SJCRH30 (cell line): ENCODE results near the gene INS. TPM values are rescaled to one million over a fixed set of nuclear protein-coding genes. Genes with fewer than 3 reads are reported as not detected.
"Not testable (repeated sequence)": the region's sequence is repeated elsewhere in the genome, so short reads cannot be mapped to it uniquely, and the experiment has no call there.

Source experiments
- DNase-seq, 2 experiments: peaks; one replicate each; pipeline ENCODE4 v3.0.0-alpha.2; 2015 to 2020
- H3K27ac ChIP-seq: fragments of 250-450 bp; sonication (Bioruptor Pico); 2 replicates; pipeline ENCODE4 v1.5.1; 2020; ENCODE audit warnings: mild to moderate bottlenecking, moderate library complexity
- H3K27me3 ChIP-seq: fragments of 250-450 bp; sonication (Bioruptor Pico); 2 replicates; pipeline ENCODE4 v1.5.1; 2020; ENCODE audit warnings: mild to moderate bottlenecking, moderate library complexity
- H3K36me3 ChIP-seq: fragments of 250-450 bp; sonication (Bioruptor Pico); 2 replicates; pipeline ENCODE4 v1.5.1; 2020; ENCODE audit warnings: mild to moderate bottlenecking, moderate library complexity
- H3K4me1 ChIP-seq: fragments of 250-450 bp; sonication (Bioruptor Pico); 2 replicates; pipeline ENCODE4 v1.5.1; 2020; ENCODE audit warnings: mild to moderate bottlenecking, moderate library complexity
- H3K4me3 ChIP-seq: fragments of 250-450 bp; sonication (Bioruptor Pico); 2 replicates; pipeline ENCODE4 v1.5.1; 2020; ENCODE audit warnings: mild to moderate bottlenecking, moderate library complexity
- H3K9me3 ChIP-seq: fragments of 250-450 bp; sonication (Bioruptor Pico); replicated peaks from 2 replicates; pipeline ENCODE4 v1.5.1; 2020; ENCODE audit warnings: mild to moderate bottlenecking, moderate library complexity
- total RNA-seq: library from RNA; depleted of rRNA; stranded (reverse); fragments of >200 nt; shearing (Covaris generic); gene quantifications from 2 replicates; pipeline ENCODE4 v1.2.3, GENCODE V29; 2014

The INS gene
- total RNA-seq, 1 experiment from 2014 or later: not detected

- not testable (repeated sequence) for H3K27me3 ChIP-seq, H3K9me3 ChIP-seq, DNase-seq, H3K4me3 ChIP-seq, H3K4me1 ChIP-seq, H3K36me3 ChIP-seq, H3K27ac ChIP-seq
These were observed 36.1 kb downstream of the INS start for GRCh38 chr11:2124736-2125484.

GRCh38 chr11:2123628-2123960 is 37.4 kb downstream of the INS start:
- Histone ChIP-seq H3K27ac (no peak overlapping the region), H3K27me3 (no peaks in the 10 kb centered on the region), H3K36me3 (no peaks in the 10 kb centered on the region), H3K9me3 (0 out of 2 replicates have a peak, but pooled peaks cover 3% of the 10 kb centered on the region), H3K4me3 (no peak overlapping the region), H3K4me1 (peaks cover 9% of the 10 kb centered on the region)
- DNase-seq: no peak

DNA sequence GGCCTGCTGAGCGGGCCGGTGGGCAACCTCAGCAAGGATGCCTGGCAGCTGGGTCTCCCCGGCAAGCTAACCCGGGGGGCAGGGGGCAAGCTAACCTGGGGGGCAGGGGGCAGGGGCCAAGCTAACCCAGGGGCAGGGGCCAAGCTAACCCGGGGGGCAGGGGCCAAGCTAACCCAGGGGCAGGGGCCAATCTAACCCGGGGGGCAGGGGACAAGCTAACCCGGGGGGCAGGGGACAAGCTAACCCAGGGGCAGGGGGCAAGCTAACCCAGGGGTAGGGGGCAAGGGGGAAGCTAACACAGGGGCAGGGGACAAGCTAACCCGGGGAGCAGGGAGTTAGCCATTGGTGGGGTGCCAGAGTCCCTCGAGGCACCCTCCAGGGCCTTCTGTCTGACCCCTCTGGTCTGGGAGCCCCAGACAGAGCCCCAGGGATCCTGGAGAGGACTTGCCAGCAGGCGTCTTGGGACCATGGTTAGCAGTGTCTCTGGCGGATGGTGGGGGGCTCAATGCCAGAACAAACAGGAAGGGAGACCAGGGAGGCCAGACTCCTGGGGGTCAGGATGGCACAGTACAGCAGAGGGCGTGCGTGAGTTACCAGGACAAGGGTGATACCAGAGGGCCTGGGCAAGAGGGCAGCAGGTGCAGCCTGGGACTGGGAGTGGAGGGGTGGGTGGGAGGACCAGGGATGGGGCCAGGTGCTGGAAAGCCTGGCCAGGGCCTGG is 37.9 kb downstream of the INS start:
- Histone ChIP-seq H3K9me3 (0 out of 2 replicates have a peak, but pooled peaks cover 3% of the 10 kb centered on the region), H3K4me3 (no peak overlapping the region), H3K27ac (no peak overlapping the region), H3K36me3 (no peaks in the 10 kb centered on the region), H3K27me3 (no peaks in the 10 kb centered on the region), H3K4me1 (peaks cover 9% of the 10 kb centered on the region)
- no peak for DNase-seq

DNA sequence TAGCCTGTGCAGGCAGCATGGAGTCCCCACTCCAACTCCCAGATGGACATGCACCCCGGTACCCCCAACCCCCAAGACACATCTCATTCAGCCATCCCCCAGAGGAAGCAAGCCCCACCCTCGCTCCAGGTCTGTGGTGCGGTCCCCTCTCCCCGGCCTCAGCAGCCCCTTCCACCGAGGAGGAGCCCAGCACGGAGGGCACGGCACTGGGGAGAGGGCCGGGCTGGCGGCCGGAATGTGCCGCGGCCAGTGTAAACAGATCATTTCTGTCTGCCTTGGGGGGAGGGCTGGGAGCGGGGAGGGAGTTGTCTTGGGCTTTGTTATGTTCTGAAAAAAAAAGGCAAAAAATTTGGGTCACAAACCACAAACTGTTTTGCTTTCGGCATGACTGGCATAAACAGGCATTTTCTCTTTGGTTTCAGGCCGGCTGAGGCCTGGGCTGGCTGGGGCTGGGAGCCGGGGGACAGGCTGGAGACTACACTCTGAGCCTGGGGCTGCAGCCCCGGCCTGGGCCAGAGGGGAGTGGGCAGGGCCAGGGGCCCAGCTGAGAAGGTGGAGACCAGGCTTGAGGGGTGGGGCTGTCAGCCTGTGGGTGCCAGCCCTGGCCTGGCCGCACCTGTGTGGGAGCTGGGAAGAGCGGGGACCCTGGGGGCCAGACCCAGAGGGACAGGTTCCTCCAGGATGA is 38.6 kb downstream of the INS start:
- Histone ChIP-seq H3K9me3 (0 out of 2 replicates have a peak, but pooled peaks cover 3% of the 10 kb centered on the region), H3K4me1 (peaks cover 9% of the 10 kb centered on the region), H3K4me3 (no peak overlapping the region; the same call in 1 of the 2 replicates), H3K27me3 (no peaks in the 10 kb centered on the region), H3K27ac (no peak overlapping the region), H3K36me3 (no peaks in the 10 kb centered on the region)
- peak in 1 of 2 experiments; percentile 46 for DNase-seq

GRCh38 chr11:2121227-2122130 is 39.5 kb downstream of the INS start:
- DNase-seq: no peak
- peaks cover 3% of the 10 kb centered on the region; the same call in 1 of the 2 replicates for H3K9me3 ChIP-seq

DNA sequence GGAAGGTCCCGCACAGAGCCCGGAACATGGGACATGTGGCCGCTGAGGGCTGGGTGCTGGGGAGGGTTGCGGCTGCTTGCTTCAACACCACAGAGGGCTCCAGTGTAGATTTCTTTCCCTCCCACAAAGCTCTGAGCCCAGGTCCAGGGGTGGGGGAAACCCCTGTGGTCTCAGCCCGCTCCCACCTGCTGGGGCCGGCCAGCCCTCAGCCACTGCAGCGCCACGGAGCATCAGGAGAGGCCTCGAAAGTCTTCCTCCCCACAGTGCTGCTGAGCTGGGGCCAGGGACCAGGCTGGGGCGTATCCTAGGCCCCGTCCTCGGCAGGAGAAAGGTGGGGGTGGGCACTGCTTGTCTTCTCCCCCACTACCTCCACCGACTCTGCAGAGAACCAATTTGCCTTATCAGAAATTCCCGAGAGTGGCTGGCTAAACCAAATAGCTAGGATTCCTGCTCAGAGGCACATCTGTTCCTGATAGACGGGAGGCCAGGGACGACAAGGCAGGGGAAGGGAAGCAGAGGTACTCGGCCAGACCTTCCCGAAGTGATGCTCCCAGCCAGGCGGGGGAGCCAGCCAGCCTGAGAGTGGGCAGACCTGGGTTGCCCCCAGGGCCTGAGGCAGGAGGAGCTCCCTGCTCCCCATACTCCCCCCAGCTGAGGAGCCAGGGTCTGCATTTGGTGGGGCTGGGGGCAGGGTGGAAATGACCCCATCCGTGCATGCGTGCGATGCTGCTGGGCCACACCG is 40.5 kb downstream of the INS start:
- Histone ChIP-seq H3K27ac (no peak overlapping the region), H3K9me3 (peaks cover 3% of the 10 kb centered on the region; the same call in 1 of the 2 replicates), H3K36me3 (no peaks in the 10 kb centered on the region), H3K4me1 (peaks cover 9% of the 10 kb centered on the region), H3K4me3 (no peak overlapping the region), H3K27me3 (no peaks in the 10 kb centered on the region)
- DNase-seq: no peak

More at GRCh38 chr11:2121227-2122130, 39.5 kb downstream of the INS start:
- Histone ChIP-seq H3K27ac (no peak overlapping the region), H3K27me3 (no peaks in the 10 kb centered on the region), H3K36me3 (no peaks in the 10 kb centered on the region), H3K4me3 (no peak overlapping the region), H3K4me1 (peaks cover 9% of the 10 kb centered on the region)

DNA sequence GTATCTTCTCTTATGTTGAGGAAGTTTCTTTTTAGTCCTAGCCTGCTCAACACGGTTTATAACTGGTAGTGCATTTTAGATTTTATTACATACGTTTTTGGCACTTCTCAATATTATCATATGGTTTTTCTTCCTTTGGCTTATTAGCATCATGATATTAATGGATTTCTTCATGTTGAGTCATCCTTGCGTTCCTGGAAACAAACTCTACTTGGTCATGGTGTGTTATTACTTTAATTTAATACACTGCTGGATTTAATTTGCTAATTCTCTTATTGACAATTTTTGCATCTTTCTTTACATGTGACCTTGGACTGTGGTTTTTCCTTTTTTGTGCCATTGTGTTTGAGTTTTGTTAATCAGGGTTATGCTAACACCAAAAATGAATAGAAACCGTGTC is 42.3 kb downstream of the INS start:
- Histone ChIP-seq H3K27me3 (no peaks in the 10 kb centered on the region), H3K9me3 (peaks cover 3% of the 10 kb centered on the region; the same call in 1 of the 2 replicates)

DNA sequence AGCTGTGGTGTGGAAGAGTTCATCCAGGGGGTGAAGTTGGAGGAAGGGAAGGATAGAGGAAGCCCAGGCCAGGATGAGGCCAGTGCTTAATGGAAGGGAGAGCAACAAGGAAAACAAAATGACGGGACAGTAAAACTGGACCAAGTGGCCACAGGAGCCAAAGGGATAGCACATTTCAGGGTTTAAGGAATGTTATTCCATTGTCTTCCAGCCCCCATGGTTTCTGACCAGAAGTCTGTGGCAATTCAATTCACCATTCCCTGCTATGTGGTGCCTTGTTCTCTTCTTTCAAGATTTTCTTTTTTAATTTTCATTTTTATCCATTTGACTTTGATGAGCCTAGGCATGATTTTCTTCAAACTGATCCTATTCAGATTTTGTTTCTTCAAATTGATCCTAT is 44.3 kb downstream of the INS start:
- H3K4me1 ChIP-seq: no peaks in the 10 kb centered on the region
- DNase-seq: no peak
- no peak overlapping the region for H3K4me3 ChIP-seq
- no peak overlapping the region for H3K27ac ChIP-seq
- no peaks in the 10 kb centered on the region for H3K27me3 ChIP-seq
- peaks cover 3% of the 10 kb centered on the region; the same call in 1 of the 2 replicates for H3K9me3 ChIP-seq
- H3K36me3 ChIP-seq: no peaks in the 10 kb centered on the region

More for the DNA sequence above, 42.3 kb downstream of the INS start:
- Histone ChIP-seq H3K27ac (no peak overlapping the region), H3K4me3 (no peak overlapping the region), H3K36me3 (no peaks in the 10 kb centered on the region), H3K4me1 (peaks cover 9% of the 10 kb centered on the region)
- DNase-seq: no peak

DNA sequence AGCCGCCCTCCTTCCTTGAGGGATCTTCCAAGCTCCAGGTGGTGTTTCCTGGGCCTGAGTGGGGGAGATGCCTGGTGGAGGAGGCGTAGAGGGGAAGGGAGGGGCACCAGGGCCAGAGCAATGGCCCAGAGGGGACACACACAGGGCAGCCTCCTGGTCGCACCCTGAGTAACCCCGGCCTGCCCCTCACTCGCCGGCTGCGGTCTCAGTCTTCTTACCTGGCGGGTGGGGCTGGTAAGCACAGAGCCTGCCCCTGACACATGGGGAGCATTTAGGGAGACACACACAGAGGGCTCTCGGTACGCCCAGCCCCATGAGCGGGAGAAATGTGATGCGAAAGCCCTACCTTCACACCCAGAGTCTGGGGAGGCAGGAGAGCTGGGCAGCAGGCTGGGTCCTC is 45.7 kb downstream of the INS start:
- Histone ChIP-seq H3K4me3 (no peak overlapping the region), H3K4me1 (no peaks in the 10 kb centered on the region), H3K36me3 (no peaks in the 10 kb centered on the region), H3K27ac (no peak overlapping the region), H3K9me3 (peaks cover 3% of the 10 kb centered on the region; the same call in 1 of the 2 replicates), H3K27me3 (no peaks in the 10 kb centered on the region)
- no peak for DNase-seq

GRCh38 chr11:2114430-2115241 is 46.4 kb downstream of the INS start:
- no peak overlapping the region for H3K4me3 ChIP-seq
- H3K27ac ChIP-seq: no peak overlapping the region
- H3K27me3 ChIP-seq: no peaks in the 10 kb centered on the region
- no peaks in the 10 kb centered on the region; the same call in 1 of the 2 replicates for H3K9me3 ChIP-seq
- H3K4me1 ChIP-seq: peaks cover 5% of the 10 kb centered on the region
- H3K36me3 ChIP-seq: no peaks in the 10 kb centered on the region
- DNase-seq: no peak

GRCh38 chr11:2113776-2114175 is 47.2 kb downstream of the INS start:
- Histone ChIP-seq H3K4me3 (no peak overlapping the region), H3K27ac (no peak overlapping the region), H3K27me3 (no peaks in the 10 kb centered on the region), H3K9me3 (no peaks in the 10 kb centered on the region; the same call in 1 of the 2 replicates), H3K36me3 (no peaks in the 10 kb centered on the region), H3K4me1 (peaks cover 10% of the 10 kb centered on the region)
- DNase-seq: no peak

DNA sequence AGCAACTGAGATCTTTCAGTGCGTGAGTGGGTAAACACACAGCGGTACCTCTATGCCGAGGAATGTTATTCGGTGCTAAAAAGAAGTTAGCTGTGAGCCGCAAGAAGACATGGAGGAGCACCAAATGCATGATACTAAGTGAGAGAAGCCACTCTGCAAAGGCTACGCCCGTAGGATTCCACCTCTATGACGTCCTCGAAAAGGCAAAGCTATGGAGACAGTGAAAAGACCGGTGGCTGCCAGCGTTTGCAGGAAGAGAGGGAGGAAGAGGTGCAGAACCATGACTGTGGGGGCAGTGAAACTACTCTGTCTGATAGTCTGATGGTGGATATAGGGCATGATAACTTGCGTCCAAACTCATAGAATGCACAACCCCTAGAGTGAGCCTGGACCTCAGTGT is 50.5 kb downstream of the INS start:
- Histone ChIP-seq H3K27me3 (no peaks in the 10 kb centered on the region), H3K36me3 (no peaks in the 10 kb centered on the region), H3K9me3 (no peaks in the 10 kb centered on the region), H3K4me1 (peaks cover 15% of the 10 kb centered on the region), H3K27ac (peak overlapping the region; percentile 88; the same call in 1 of the 2 replicates), H3K4me3 (no peak overlapping the region)
- DNase-seq: no peak
